Heart right ventricle (tissue), 16 donors: ENCODE results near the gene KLK12. TPM values are rescaled to one million over a fixed set of nuclear protein-coding genes. Genes with fewer than 3 reads are reported as not detected.

Experiments
- ATAC-seq, 8 donors: fragments of 200-7000 bp; cut with Tn5 transposase; one replicate each; pipeline ENCODE4 v1.9.1; 2020; ENCODE audit warnings: mild to moderate bottlenecking in 8 of 8, moderate library complexity in 8 of 8, moderate number of reproducible peaks in 1 of 8
- DNase-seq, 2 donors: peaks; one replicate each; pipeline ENCODE4 v3.0.0-alpha.2; 2020
- H3K27ac ChIP-seq, 10 donors: fragments of 200-600 bp; sonication (generic) in 2 of 10; one replicate each; pipeline versions ENCODE4 v1.5.0 to v1.8.0; 2020 to 2022; ENCODE audit warnings: mild to moderate bottlenecking in 3 of 10
- H3K27me3 ChIP-seq, 7 donors: fragments of 200-600 bp; one replicate each; pipeline ENCODE4 v1.8.0; 2021 to 2022; ENCODE audit warnings: mild to moderate bottlenecking in 2 of 7
- H3K36me3 ChIP-seq, 9 donors: fragments of 200-600 bp; sonication (generic) in 1 of 9; one replicate each; pipeline versions ENCODE4 v1.5.0 to v1.8.0; 2020 to 2022; ENCODE audit warnings: mild to moderate bottlenecking in 2 of 9
- H3K4me1 ChIP-seq, 9 donors: fragments of 200-600 bp; sonication (generic) in 1 of 9; one replicate each; pipeline versions ENCODE4 v1.5.0 to v1.8.0; 2020 to 2022; ENCODE audit warnings: mild to moderate bottlenecking in 4 of 9
- H3K4me3 ChIP-seq, 10 donors: fragments of 200-600 bp; sonication (generic) in 2 of 10; one replicate each; pipeline versions ENCODE4 v1.5.0 to v1.8.0; 2020 to 2022; ENCODE audit warnings: mild to moderate bottlenecking in 7 of 10, moderate library complexity in 2 of 10
- H3K9me3 ChIP-seq, 11 donors: fragments of 200-600 bp in 10 of 11; sonication (generic) in 2 of 11; one replicate each; pipeline versions ENCODE4 v1.5.0 to v1.8.0; 2013 to 2022; ENCODE audit warnings: mild to moderate bottlenecking in 2 of 11, control low read depth in 1 of 11, moderate library complexity in 1 of 11
- WGBS, 2 donors: extraction: QIAGEN DNeasy Blood & Tissue Kit; methylation state at CpG; one replicate each; pipeline ENCODE4 v1.1.7; 2013; ENCODE audit warnings: inconsistent platforms in 1 of 2; 5-methylcytosine and 5-hydroxymethylcytosine counted together
- intact Hi-C, 10 donors: fragments of 100-400 bp; cut with DNase I; formaldehyde crosslinking; loops; one replicate each; pipeline versions ENCODE4 v1.11.1 to v1.14.2; 2022
- polyA plus RNA-seq, 2 donors: library from polyadenylated mRNA; stranded (reverse); fragments of 200-250 nt; gene quantifications; one replicate each; pipeline ENCODE4 v1.2.3, GENCODE V29; 2013
- total RNA-seq, 10 donors: library from RNA; stranded (reverse); fragmentation: NEBNext Ultra II Directional in 3 of 10; extraction: Animal tissue kit (Norgen Biotek cat#: 25700) in 3 of 10; gene quantifications; one replicate each; pipeline versions ENCODE4 v1.2.1 to v1.2.4, GENCODE V29; 2021 to 2023
- TF ChIP-seq, protein P1 (sequence below), 9 donors: fragments of 200-600 bp; sonication (generic) in 2 of 9; IDR thresholded peaks; one replicate each; pipeline versions ENCODE4 v1.5.0 to v1.8.0; 2021 to 2022; ENCODE audit warnings: antibody characterized with exemption in 9 of 9, mild to moderate bottlenecking in 5 of 9, moderate library complexity in 1 of 9
- donor health status: Arrhythmogenic right ventricular cardiomyopathy.
- donor health status: ischemic (EF 13 %, LVEDD 7.1; RV severe dilation, severe dysfunction).
- donor health status: healthy with polysubstance abuse.
- donor health status: DM: no; HTN: yes; CAD: no.
- donor health status: DM: no; HTN: no; CAD: no.
- donor health status: ischemic (EF 25% LVEDD 6.9; RV normal size, moderate dysfunction).
- donor health status: ischemic (EF 25% LVEDD 5.7; RV mildly dilated, moderate dysfunction).
- donor health status: healthy.
- donor health status: DM: yes; HTN: yes; CAD: no.
- donor health status: Ischemic cardiomyopathy.
- donor health status: ischemic (EF 35%, LVEDD 5.7; RV mildly dilated, moderate dysfunction).
- donor health status: nonischemic (EF 11% LVEDD 7.7; RV severe dilation, severe dysfunction).
- donor health status: DM: yes; HTN: yes; CAD: no.
- donor health status: PGD.
- donor health status: ischemic (EF 29% LVEDD 5.4; RV normal size, mild dysfunction).
- donor health status: nonischemic (EF 23%, LVEDD 6.1; RV moderate dilation, normal function).

KLK12 gene
- total and polyA plus RNA-seq, 12 donors, result not detected

DNA sequence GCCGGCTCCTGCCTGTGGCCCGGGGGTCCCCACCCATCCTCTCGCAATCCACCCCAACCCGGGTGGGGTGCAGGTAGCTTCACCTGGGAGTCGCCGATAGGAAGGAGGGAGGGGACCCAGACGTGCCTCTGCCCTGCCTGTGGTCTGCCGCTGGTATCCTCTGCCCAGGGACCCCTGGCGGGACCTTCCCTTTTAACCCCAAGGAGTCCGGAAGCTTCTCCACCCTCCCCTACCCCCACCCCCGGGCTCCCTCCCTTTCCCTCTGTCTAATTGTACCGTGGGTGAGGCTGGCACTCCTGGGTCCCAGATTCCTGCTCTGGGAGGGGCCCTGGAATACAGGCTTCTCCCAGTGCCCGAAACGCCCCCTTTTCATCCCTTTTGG, 15.3 kb downstream of the KLK12 start, which contains the start of gene KLK10:
KLK10 (minus strand) TSS at position 166 of the 382 bp plus-strand sequence. CDS start 579 bp downstream, outside the sequence.
- peak within 1 kb of the TSS; percentile 8 to 60 (median 41) for H3K4me3 ChIP-seq
- peaks cover 23 to 80% (median 68%) of the 10 kb centered on the region in 7 donors for H3K27me3 ChIP-seq
- no peaks in the 10 kb centered on the region for H3K9me3 ChIP-seq
- TF ChIP-seq, protein P1, sequence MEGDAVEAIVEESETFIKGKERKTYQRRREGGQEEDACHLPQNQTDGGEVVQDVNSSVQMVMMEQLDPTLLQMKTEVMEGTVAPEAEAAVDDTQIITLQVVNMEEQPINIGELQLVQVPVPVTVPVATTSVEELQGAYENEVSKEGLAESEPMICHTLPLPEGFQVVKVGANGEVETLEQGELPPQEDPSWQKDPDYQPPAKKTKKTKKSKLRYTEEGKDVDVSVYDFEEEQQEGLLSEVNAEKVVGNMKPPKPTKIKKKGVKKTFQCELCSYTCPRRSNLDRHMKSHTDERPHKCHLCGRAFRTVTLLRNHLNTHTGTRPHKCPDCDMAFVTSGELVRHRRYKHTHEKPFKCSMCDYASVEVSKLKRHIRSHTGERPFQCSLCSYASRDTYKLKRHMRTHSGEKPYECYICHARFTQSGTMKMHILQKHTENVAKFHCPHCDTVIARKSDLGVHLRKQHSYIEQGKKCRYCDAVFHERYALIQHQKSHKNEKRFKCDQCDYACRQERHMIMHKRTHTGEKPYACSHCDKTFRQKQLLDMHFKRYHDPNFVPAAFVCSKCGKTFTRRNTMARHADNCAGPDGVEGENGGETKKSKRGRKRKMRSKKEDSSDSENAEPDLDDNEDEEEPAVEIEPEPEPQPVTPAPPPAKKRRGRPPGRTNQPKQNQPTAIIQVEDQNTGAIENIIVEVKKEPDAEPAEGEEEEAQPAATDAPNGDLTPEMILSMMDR (IDR thresholded peaks at IDR 0.05), result no peak
- 2 to 5% methylated on average over 13 to 14 of the region's 14 CpGs for WGBS, 2 donors
- intact Hi-C loops, result loop anchor here in 3 of 10 donors (5.0 to 10.0 kb wide), 2 partner anchors 85 to 153 kb away; no protein-coding TSS in a partner anchor
- H3K27ac ChIP-seq, result no peak within 1 kb of the TSS
- no peak for DNase-seq
- ATAC-seq, result peak in 1 of 8 donors; percentile 9
- peaks cover 0 to 37% (median 28%) of the 10 kb centered on the region in 9 donors for H3K4me1 ChIP-seq
- no peaks in the 10 kb centered on the region for H3K36me3 ChIP-seq

DNA sequence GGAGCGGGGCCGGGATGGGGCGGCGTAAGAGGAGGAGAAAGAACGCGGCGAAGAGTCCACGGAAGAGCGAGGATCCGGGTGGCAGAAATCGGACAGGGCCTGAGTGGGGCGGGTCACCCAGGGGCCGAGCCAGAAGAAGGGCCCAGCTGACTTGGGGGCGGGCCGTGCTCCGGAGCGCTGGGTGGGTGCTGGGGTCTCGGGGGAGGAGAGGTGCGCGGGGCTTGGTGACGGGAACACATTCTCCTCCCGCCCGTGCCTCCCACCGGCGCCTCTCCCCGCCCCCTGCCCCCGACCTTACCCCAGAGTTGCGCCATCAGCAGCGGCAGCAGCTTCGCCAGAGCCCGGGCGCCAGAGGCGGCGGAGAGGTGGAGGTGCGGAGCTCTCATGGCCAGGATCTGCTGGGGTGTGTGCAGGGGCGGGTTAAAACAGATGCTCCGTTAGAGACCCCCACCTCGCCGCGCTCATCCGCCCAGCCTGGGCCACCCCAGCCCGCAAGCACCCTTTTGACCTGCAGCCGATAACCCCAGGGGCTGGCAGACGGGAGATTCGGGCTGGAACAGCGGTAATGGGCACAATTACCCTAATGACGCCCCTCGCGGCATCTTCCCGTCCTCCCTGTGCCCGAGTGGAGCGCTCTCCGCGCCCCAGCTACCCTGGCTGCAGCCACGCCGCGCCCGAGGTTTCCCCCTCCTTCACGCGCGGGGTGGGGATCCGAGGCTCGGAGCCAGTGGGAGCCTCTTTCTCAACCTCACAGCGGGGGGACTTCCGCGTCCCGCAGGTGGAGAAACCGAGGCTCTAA, 15.9 kb downstream of the KLK12 start:
- Histone ChIP-seq H3K36me3 (no peaks in the 10 kb centered on the region), H3K9me3 (no peaks in the 10 kb centered on the region), H3K27ac (no peak overlapping the region), H3K4me1 (peaks cover 0 to 37% (median 28%) of the 10 kb centered on the region in 9 donors), H3K27me3 (peaks cover 23 to 80% (median 68%) of the 10 kb centered on the region in 7 donors), H3K4me3 (peak overlapping the region; percentile 8 to 60 (median 41))
- WGBS, 2 donors, result 1 to 2% methylated on average over 54 to 68 of the region's 68 CpGs
- peak in 4 of 8 donors; percentile 20 to 54 (median 32) for ATAC-seq
- intact Hi-C loops, result loop anchor here in 3 of 10 donors (5.0 to 10.0 kb wide), 2 partner anchors 84 to 153 kb away; no protein-coding TSS in a partner anchor
- peak in 1 of 2 donors; percentile 39 for DNase-seq
- TF ChIP-seq, protein P1 (IDR thresholded peaks at IDR 0.05), result no peak

DNA sequence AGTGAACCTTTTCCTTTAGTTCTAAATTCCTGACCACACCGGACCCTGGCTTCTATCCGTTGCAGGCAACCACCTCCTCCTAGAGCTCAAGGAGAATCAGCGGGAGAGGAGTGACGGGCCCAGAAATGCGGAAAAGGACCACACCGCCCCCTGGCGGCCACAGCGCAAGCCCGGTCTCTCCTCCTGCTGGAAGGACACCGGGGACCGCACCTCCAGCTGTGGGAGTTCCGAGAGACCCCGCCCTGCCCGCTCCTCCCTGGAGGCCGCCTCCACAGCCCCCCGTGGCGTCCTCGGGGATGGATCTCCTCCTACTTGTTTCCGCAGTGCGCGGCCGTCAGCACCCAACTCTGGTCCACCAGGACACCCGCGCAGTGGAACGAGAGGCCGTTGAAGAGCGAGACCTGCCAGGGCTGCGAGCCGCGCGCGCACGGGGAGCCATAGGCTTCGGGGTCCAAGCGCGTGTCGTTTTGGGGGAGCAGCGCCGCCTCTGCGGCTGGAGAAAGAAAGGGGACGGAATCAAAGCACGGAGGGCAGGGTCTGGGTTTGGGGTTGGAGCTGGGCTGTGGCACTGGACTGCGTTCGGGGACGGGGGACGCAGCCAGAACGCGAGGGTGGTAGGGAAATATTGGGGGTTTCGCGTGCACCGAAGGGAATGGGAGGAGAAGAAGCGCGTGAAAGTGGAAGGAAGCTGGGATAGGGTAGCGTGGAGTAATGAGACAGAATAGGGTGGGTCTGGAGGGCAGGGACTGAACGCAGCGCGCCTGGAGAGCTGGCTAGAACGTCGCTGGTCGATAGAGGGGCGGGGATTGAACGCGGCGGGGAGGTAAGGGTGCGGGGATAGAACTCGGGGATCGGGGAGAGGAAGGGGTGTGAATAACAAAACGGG, 17.8 kb downstream of the KLK12 start:
- Histone ChIP-seq H3K27ac (no peak overlapping the region), H3K9me3 (no peaks in the 10 kb centered on the region), H3K36me3 (no peaks in the 10 kb centered on the region), H3K4me1 (peaks cover 0 to 37% (median 28%) of the 10 kb centered on the region in 9 donors), H3K4me3 (peak overlapping the region in 9 of 10 donors; percentile 10 to 51 (median 29)), H3K27me3 (peaks cover 23 to 83% (median 76%) of the 10 kb centered on the region in 7 donors)
- intact Hi-C loops, result loop anchor here in 3 of 10 donors (5.0 to 10.0 kb wide), 2 partner anchors 82 to 155 kb away; no protein-coding TSS in a partner anchor
- peak in 7 of 8 donors; percentile 20 to 73 (median 51) for ATAC-seq
- TF ChIP-seq, protein P1 (IDR thresholded peaks at IDR 0.05), result peak in 8 of 9 donors; percentile 51 to 84 (median 70)
- peak; percentile 23 to 68 for DNase-seq
- WGBS, 2 donors, result 2% methylated on average over 68 of the region's 68 CpGs
